LNCaP clone FGC (cell line): Measurements from ENCODE around the gene INPP4B.

Source experiments
- DNase-seq: peaks from one replicate; pipeline ENCODE4 v3.0.0-alpha.2; 2011; ENCODE audit warnings: low read depth
- H3K4me3 ChIP-seq: 2 replicates; pipeline ENCODE4 v1.5.1; 2011; ENCODE audit warnings: mild to moderate bottlenecking, low read depth, low read length, control low read depth
- CTCF ChIP-seq: IDR thresholded peaks from 2 replicates; pipeline ENCODE4 v1.5.1; 2012; ENCODE audit warnings: mild to moderate bottlenecking; ENCODE audit not compliant: control insufficient read depth, insufficient read depth; ENCODE audit errors: extremely low read depth

Gene INPP4B

GRCh38 chr4:142383800-142384470 is 462.2 kb downstream of the INPP4B start:
- no peak for TF ChIP-seq CTCF
- no peak for DNase-seq
- no peak overlapping the region for H3K4me3 ChIP-seq

DNA sequence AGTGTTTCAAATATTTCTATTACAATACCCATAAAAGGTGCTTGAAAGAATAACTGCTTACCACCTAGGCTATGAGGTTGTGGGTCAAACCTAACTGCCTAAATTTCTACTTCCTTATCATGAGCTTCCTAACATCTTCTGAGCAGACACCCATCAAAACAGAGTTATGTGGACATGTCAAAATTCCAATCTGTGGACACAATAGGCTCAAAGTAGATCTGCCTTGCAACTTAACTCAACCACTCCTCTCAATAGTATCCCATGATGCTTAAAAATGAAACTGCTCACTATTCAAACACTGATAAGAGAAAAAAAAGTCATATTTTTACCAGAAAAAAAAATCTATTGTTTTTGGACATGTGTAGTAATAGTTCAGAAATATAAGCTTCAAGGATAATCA is 462.7 kb downstream of the INPP4B start:
- no peak overlapping the region for H3K4me3 ChIP-seq
- DNase-seq: no peak
- TF ChIP-seq CTCF: no peak

DNA sequence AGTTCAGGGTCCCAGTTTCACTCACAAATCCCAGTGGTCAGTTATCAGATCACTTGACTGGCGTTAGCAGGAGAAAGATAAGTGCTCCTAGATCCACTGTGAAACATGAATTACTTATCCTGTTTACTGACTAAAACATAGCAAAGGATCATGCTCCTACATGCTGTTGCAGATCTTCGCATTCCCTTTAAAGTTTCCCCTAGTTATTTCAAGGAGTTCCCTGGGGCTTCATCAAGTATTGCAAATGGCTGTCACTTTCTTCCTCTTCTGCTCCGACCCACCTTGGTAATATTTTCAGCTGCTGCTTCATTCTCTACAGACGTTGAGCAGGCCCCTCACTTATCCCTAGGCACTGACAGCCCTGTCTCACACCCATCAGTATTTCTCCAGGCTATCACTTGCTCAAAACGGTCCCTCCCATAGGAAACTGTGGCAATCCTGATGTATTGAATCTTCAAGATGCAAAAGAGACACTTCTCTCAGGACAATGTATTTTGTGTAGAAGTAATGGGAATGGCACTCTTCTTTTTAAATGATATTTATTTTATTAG is 466.0 kb downstream of the INPP4B start:
- no peak overlapping the region for H3K4me3 ChIP-seq
- DNase-seq: no peak
- no peak for TF ChIP-seq CTCF

- no peak for DNase-seq
- no peak for TF ChIP-seq CTCF
- H3K4me3 ChIP-seq: no peak overlapping the region
These were observed 466.6 kb downstream of the INPP4B start for GRCh38 chr4:142379277-142380051.

- TF ChIP-seq CTCF: no peak
- DNase-seq: no peak
- H3K4me3 ChIP-seq: no peak overlapping the region
These were observed 467.9 kb downstream of the INPP4B start for GRCh38 chr4:142378179-142378578.

DNA sequence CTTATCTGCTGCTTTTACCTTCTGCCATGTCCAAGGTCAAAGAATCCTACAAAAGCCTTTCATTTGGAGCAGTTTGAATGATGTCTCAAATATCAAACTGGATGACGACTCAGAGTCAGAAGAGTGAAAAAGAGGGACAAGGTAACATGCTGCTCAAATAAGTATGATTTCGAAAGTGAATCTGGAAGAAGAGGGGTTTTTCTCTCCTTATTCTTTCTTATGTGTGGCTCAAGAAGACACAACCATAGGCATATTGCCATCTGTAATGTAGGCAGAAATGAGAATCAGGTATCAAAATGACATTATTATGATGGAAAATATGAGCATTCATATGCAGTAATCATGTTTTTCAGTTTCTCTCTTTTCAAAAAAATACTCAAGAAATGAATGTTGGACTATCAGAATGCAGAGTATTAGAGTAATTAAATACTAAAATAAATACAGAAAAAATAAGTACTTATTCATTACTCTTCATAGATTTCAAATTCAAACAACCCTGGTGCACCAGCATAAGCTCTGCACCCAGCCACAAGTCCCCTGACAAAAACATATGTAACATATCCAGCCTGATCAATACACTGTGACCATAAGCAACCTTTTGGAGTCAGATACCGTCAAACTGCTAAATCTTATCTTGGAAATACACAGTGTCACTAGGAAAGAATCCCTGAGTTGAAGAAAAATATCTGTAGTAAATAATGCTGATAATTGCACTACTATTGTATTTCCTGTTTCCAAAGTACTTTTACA is 468.6 kb downstream of the INPP4B start:
- DNase-seq: no peak
- H3K4me3 ChIP-seq: no peak overlapping the region
- no peak for TF ChIP-seq CTCF
